Sigmoid colon (tissue), 7 donors: ENCODE results near the gene CCDC78. TPM values are rescaled to one million over a fixed set of nuclear protein-coding genes. Genes with fewer than 3 reads are reported as not detected.

Source experiments
- DNase-seq: peaks from one replicate; pipeline ENCODE4 v3.0.0-alpha.2; 2019
- H3K27ac ChIP-seq, 4 donors: fragments of 200-600 bp; sonication (generic); one replicate each; pipeline ENCODE4 v1.5.1; 2016 to 2019; ENCODE audit warnings: mild to moderate bottlenecking in 1 of 4
- H3K27me3 ChIP-seq, 3 donors: fragments of 200-600 bp; sonication (generic); one replicate each; pipeline ENCODE4 v1.5.1; 2019; ENCODE audit warnings: mild to moderate bottlenecking in 1 of 3
- H3K36me3 ChIP-seq, 4 donors: fragments of 200-600 bp; sonication (generic); one replicate each; pipeline ENCODE4 v1.5.1; 2016 to 2019
- H3K4me1 ChIP-seq, 4 donors: fragments of 200-600 bp; sonication (generic); one replicate each; pipeline ENCODE4 v1.5.1; 2017 to 2019
- H3K4me3 ChIP-seq, 4 donors: fragments of 200-600 bp; sonication (generic); one replicate each; pipeline ENCODE4 v1.5.1; 2017 to 2019; ENCODE audit warnings: mild to moderate bottlenecking in 2 of 4, moderate library complexity in 1 of 4
- H3K9me3 ChIP-seq, 4 donors: fragments of 200-600 bp in 3 of 4; sonication (generic) in 3 of 4; one replicate each; pipeline versions ENCODE4 v1.5.1 to v1.6.1; 2013 to 2019
- EP300 ChIP-seq, 4 donors: sonication (generic); formaldehyde crosslinking; IDR thresholded peaks; one replicate each; pipeline ENCODE4 v1.6.1; 2017; ENCODE audit warnings: antibody characterized with exemption in 4 of 4
- POLR2A ChIP-seq, 2 donors: fragments of 450-650 bp; IDR thresholded peaks; one replicate each; pipeline ENCODE4 v1.6.1; 2016; ENCODE audit warnings: antibody characterized with exemption in 2 of 2, mild to moderate bottlenecking in 2 of 2, moderate library complexity in 2 of 2
- POLR2AphosphoS5 ChIP-seq, 4 donors: sonication (generic); formaldehyde crosslinking; IDR thresholded peaks; one replicate each; pipeline ENCODE4 v1.6.1; 2017; ENCODE audit warnings: antibody characterized with exemption in 4 of 4
- WGBS, 2 donors: extraction: QIAGEN DNeasy Blood & Tissue Kit; methylation state at CpG; one replicate each; pipeline ENCODE4 v1.1.7; 2013; 5-methylcytosine and 5-hydroxymethylcytosine counted together
- intact Hi-C: fragments of 100-400 bp; cut with DNase I; formaldehyde crosslinking; loops from one replicate; pipeline ENCODE4 v1.15.1; 2023
- polyA plus RNA-seq, 3 donors: library from polyadenylated mRNA; stranded (reverse); fragments of 200-250 nt; gene quantifications; one replicate each; pipeline ENCODE4 v1.2.3, GENCODE V29; 2013
- total RNA-seq, 4 donors: library from RNA; depleted of rRNA; stranded (reverse); fragments of >200 nt; gene quantifications; one replicate each; pipeline ENCODE4 v1.1.0, GENCODE V29; 2016
- TF ChIP-seq, protein P1 (sequence below), 4 experiments: fragments of 450-650 bp in 3 of 4; fragments of 200-600 bp in 1 of 4; IDR thresholded peaks; one replicate each; pipeline ENCODE4 v1.5.1; 2016 to 2019; ENCODE audit warnings: antibody characterized with exemption in 4 of 4, mild to moderate bottlenecking in 3 of 4, moderate library complexity in 2 of 4
- donor health status: healthy with polysubstance abuse.
- donor health status: Bipolar disorder and iron deficiency.
- donor health status: healthy.

Gene CCDC78
- total and polyA plus RNA-seq, 7 donors, result 0.49 to 3.4 TPM; not detected in 5

DNA sequence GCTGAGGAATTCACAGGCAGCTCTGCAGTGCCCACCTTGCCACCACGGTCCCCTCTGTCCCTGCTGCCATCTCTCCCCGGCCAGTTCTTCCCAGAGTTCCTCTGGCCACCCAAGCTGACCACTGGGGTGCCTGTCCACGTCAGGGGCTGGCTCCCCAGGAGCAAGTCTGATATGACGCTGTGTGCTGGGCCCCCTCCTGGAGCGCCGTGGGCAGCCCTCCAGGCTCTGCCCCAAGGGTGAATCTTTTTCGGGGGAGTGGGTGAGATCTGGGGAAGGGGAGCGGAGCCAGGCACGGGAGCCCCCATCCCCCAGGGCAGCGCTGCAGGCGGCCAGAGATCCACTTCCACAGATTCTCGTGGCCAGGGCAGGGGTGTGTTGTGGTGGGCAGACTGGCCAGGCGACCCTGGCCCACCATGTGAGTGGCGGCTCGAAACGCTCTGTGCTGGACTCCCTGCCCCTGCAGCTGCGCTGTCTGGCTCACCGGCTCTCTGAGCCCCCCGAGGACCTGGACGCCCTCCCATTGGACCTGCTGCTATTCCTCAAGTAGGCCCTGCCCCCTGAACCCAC lies 38.0 kb upstream of the CCDC78 start:
- DNase-seq, result no peak
- Histone ChIP-seq H3K4me3 (no peak overlapping the region), H3K27ac (no peak overlapping the region), H3K27me3 (peaks cover 0 to 25% (median 0%) of the 10 kb centered on the region in 3 donors), H3K9me3 (no peaks in the 10 kb centered on the region), H3K36me3 (no peaks in the 10 kb centered on the region), H3K4me1 (no peaks in the 10 kb centered on the region)
- 70 to 81% methylated on average over 20 of the region's 20 CpGs for WGBS, 2 donors
- TF ChIP-seq, protein P1, sequence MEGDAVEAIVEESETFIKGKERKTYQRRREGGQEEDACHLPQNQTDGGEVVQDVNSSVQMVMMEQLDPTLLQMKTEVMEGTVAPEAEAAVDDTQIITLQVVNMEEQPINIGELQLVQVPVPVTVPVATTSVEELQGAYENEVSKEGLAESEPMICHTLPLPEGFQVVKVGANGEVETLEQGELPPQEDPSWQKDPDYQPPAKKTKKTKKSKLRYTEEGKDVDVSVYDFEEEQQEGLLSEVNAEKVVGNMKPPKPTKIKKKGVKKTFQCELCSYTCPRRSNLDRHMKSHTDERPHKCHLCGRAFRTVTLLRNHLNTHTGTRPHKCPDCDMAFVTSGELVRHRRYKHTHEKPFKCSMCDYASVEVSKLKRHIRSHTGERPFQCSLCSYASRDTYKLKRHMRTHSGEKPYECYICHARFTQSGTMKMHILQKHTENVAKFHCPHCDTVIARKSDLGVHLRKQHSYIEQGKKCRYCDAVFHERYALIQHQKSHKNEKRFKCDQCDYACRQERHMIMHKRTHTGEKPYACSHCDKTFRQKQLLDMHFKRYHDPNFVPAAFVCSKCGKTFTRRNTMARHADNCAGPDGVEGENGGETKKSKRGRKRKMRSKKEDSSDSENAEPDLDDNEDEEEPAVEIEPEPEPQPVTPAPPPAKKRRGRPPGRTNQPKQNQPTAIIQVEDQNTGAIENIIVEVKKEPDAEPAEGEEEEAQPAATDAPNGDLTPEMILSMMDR (IDR thresholded peaks at IDR 0.05), result no peak
- TF ChIP-seq POLR2A (IDR thresholded peaks at IDR 0.05), result no peak
- no peak for TF ChIP-seq EP300 (IDR thresholded peaks at IDR 0.05)
- no peak for TF ChIP-seq POLR2AphosphoS5 (IDR thresholded peaks at IDR 0.05)
- intact Hi-C loops, result no loop called here

DNA sequence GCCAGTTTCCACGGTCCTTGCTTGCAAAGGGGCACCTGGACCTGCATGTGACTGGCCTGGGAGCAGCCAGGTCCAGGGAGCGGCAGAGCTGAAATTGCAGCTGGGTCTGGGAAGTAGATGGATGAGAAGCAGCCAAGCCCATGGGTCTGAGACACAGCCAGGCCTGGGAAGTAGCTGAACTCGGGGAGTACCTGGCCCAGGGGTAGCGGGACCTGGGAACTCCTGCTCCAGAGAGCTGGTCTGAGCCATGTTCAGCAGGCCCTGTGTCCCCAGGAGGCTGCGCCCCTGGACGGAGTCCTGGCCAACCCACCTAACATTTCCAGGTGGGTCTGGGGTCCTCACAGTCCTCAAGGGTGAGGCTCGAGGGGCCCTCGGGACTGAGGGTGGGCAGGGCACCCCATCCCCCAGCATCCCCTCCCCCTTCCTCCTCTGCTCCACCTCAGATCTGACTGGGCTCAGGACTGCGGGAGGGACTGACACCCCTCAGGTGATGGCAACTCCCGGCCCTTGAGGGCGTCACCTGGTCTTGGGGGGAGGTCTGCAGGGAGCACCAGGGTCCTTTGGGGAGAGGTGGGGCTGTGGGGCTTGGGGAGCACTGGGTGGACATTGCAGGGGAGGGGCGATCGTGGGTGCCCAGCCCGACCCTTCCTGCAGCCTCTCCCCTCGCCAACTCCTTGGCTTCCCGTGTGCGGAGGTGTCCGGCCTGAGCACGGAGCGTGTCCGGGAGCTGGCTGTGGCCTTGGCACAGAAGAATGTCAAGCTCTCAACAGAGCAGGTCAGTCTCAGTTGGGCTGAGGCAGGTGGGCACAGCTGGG lies 37.3 kb upstream of the CCDC78 start:
- 54 to 81% methylated on average over 21 of the region's 21 CpGs for WGBS, 2 donors
- Histone ChIP-seq H3K27ac (no peak overlapping the region), H3K4me3 (no peak overlapping the region), H3K36me3 (no peaks in the 10 kb centered on the region), H3K9me3 (no peaks in the 10 kb centered on the region), H3K27me3 (peaks cover 0 to 19% (median 0%) of the 10 kb centered on the region in 3 donors), H3K4me1 (no peaks in the 10 kb centered on the region)
- no peak for TF ChIP-seq POLR2A (IDR thresholded peaks at IDR 0.05)
- TF ChIP-seq POLR2AphosphoS5 (IDR thresholded peaks at IDR 0.05), result no peak
- intact Hi-C loops, result no loop called here
- no peak for DNase-seq

DNA sequence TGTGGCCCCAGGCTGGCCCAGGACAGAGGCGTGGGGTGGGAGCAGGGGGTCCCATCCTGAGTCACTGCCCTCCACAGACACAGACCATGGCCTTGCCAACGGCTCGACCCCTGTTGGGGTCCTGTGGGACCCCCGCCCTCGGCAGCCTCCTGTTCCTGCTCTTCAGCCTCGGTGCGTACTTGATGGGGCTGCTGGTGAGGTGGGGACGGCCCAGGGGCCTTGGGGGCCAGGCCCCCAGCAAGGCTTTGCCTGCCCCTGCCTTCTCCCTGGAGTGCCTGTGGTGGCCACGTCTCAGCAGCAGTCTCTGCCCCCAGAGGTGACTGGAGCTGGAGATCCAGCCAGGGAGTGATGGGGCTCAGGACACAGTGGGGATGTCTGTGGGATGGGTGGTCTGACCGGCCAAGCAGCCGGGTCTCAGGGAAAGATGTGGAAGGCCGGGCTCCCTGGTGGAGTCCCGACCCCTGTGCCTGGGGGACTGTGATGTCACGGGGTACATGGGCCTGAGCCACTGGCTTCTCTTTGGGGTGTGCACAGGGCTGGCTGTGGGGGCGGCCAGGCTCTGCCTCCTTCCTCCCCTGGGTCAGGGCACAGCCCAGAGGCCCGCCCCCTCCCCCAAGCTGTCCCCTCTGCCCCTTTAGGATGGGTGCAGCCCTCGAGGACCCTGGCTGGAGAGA lies 36.5 kb upstream of the CCDC78 start:
- Histone ChIP-seq H3K4me3 (no peak overlapping the region), H3K4me1 (no peaks in the 10 kb centered on the region), H3K36me3 (no peaks in the 10 kb centered on the region), H3K9me3 (no peaks in the 10 kb centered on the region), H3K27ac (no peak overlapping the region), H3K27me3 (peaks cover 0 to 19% (median 0%) of the 10 kb centered on the region in 3 donors)
- intact Hi-C loops, result no loop called here
- WGBS, 2 donors, result 62 to 80% methylated on average over 17 of the region's 17 CpGs
- no peak for TF ChIP-seq EP300 (IDR thresholded peaks at IDR 0.05)
- no peak for TF ChIP-seq POLR2AphosphoS5 (IDR thresholded peaks at IDR 0.05)
- TF ChIP-seq POLR2A (IDR thresholded peaks at IDR 0.05), result no peak
- TF ChIP-seq, protein P1 (IDR thresholded peaks at IDR 0.05), result no peak
- no peak for DNase-seq

DNA sequence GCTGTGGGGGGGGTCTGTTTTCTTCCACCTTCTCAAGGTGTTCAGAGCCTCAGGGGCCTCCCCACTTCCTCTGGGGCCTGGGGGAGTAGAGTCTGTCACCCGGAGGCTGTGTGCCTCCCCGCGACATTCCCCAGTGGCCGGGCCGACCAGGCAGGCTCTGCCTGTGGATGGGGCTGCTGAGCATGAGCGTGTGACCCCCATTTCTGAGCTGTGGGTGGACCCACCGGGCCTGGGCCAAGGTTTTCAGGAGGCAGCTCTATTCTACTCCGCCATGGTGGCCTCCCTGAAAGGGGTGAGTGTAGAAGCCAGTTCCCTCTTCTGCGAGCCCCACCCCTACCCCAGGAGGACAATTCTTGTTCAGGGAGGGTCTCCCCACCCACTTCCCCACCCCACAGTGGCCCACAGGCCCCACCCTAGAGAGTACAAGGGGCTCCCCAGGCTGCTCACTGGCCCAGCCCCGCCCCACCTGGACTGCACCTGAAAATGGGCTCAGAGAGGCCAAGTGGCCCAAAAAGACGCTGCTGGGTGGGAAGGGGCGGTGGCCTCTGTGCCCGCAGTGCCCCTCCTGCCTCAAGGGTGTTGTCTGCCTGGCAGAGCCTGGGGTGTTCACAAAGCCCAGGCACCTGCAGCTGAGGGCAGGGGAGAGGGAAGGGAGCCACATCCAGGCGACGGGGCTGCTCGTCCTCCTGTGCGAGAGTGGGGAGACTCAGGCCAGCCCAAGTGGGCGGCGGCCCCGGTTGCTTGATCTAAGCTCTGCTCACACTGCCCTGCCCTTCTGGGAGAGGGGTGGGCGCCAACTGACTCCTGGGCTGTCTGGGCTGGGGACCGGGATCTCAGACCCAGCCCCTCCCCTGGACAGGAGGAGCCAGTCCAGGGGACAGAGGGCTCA lies 35.6 kb upstream of the CCDC78 start:
- H3K9me3 ChIP-seq, result no peaks in the 10 kb centered on the region
- no peak overlapping the region for H3K27ac ChIP-seq
- DNase-seq, result no peak
- no peaks in the 10 kb centered on the region for H3K36me3 ChIP-seq
- peaks cover 0 to 19% (median 0%) of the 10 kb centered on the region in 3 donors for H3K27me3 ChIP-seq
- TF ChIP-seq, protein P1 (IDR thresholded peaks at IDR 0.05), result no peak
- TF ChIP-seq POLR2AphosphoS5 (IDR thresholded peaks at IDR 0.05) (no peak), POLR2A (IDR thresholded peaks at IDR 0.05) (no peak), EP300 (IDR thresholded peaks at IDR 0.05) (no peak)
- WGBS, 2 donors, result 26 to 63% methylated on average over 22 of the region's 22 CpGs
- no peaks in the 10 kb centered on the region for H3K4me1 ChIP-seq
- no peak overlapping the region for H3K4me3 ChIP-seq
- intact Hi-C loops, result no loop called here
